Stimulated activated CD4-positive, alpha-beta T cell treated with anti-CD3 and anti-CD28 coated beads, Interleukin-12 subunit alpha, Interleukin-12 subunit beta, amount 100 ng/mL, for 24 hours (primary cell): Measurements from ENCODE around the gene CSN3.
"Not testable (repeated sequence)": the region's sequence is repeated elsewhere in the genome, so short reads cannot be mapped to it uniquely, and the experiment has no call there.

Experiments used
- DNase-seq, 2 experiments: peaks; one replicate each; pipeline ENCODE4 v3.0.0-alpha.2; 2020; ENCODE audit warnings: low read depth in 2 of 2

CSN3 gene, protein sequence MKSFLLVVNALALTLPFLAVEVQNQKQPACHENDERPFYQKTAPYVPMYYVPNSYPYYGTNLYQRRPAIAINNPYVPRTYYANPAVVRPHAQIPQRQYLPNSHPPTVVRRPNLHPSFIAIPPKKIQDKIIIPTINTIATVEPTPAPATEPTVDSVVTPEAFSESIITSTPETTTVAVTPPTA

GRCh38 chr4:70242297-70242696, at the start of gene CSN3:
TSS of gene CSN3 (plus strand) at chr4:70242597. CDS start at chr4:70244820, 2,223 bp downstream.
- not testable (repeated sequence) for DNase-seq

DNA sequence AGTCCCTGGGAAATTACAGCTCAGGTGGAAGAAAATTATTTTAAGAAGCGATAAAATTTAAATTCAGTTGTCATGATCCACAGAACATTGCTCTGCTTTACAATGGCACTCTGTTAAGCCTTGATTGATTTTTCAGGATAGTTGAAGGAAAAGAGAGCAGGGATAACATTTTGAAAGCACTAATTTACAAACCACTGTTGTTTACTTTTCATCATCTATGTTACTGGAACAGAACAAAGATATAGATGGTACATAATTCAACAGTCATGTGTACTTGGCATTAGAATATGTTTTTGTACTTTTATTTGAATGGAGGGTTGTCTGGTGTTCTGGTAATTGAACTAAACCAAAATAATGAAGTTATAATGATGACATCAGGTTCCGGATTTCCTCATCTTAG, 49.5 kb upstream of the CSN3 start:
- no peak for DNase-seq

DNA sequence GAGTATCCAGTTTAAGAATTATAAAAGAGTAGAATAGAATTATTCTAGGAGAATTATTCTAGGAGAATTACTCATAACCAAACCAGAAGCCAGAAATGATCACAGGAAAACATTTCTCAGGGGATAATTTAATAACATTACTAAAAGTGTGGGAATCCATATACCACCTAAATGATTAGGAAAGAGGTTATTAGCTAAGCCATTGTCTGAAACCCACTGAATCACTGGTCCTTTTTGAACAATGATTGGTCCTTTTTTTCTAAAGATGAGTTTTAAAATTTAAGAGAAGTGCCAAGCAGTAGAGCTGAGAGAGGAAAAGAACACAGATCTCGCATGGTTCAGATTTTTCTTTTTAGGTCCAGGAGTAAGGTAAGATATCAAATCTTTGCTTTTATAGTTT, 47.0 kb upstream of the CSN3 start, which contains the start of gene ODAM:
ODAM (plus strand) TSS at position 301 of the 400 bp plus-strand sequence. CDS start 819 bp downstream, outside the sequence.
- no peak for DNase-seq

GRCh38 chr4:70196857-70197256, 45.5 kb upstream of the CSN3 start:
- no peak for DNase-seq

DNA sequence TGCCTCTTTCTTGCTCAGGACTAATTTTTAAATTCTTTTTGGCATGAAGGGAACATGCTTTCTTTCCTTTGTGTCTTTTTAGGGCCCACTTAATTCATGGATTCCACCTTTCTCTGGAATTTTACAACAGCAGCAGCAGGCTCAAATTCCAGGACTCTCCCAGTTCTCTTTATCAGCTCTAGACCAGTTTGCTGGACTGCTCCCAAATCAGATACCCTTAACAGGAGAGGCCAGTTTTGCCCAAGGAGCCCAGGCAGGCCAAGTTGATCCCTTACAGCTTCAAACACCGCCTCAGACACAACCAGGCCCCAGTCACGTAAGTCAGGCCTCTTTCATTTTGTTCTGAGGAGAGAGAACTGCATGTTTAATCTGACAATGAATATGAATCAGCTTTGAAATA, 44.6 kb upstream of the CSN3 start:
- DNase-seq, result no peak

- DNase-seq, result no peak
These were observed 38.8 kb upstream of the CSN3 start for GRCh38 chr4:70203601-70204000.

DNA sequence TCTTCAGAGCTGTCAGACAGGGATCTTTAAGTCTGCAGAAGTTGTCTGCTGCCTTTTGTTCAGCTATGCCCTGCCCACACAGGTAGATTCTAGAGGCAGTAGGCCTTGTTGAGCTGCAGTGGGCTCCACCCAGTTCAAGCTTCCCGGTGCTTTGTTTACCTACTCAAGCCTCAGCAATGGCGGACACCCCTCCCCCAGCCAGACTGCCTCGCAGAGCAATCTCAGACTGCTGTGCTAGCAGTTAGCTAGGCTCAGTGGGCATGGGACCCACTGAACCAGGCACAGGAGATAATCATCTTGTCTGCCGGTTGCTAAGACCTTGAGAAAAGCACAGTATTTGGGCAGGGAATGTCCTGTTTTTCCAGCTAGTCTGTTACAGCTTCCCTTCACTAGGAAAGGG, 29.6 kb upstream of the CSN3 start:
- not testable (repeated sequence) for DNase-seq

- DNase-seq, result not testable (repeated sequence)
These were observed 26.3 kb upstream of the CSN3 start for GRCh38 chr4:70216109-70216508.

- not testable (repeated sequence) for DNase-seq
These were observed 25.8 kb upstream of the CSN3 start for GRCh38 chr4:70216550-70216949.

DNA sequence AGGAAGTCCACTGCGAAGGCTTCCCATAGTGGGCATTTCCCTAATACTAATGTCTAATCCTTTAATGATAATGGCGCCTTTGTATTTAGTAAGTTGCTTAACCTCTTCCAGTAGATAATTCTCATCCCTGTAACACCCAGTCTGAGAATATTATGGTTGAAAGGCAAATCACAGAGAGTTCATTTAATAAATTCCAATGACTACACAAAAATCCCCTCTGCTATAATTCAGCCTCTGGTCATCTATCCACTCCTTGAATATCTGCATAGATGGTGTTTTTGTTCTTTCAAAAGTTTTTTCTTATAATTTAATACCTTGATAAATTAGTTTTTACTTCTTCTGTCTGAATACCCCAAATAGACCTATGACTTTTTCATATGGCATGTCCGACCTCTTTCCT, 21.0 kb upstream of the CSN3 start:
- DNase-seq, result not testable (repeated sequence)

DNA sequence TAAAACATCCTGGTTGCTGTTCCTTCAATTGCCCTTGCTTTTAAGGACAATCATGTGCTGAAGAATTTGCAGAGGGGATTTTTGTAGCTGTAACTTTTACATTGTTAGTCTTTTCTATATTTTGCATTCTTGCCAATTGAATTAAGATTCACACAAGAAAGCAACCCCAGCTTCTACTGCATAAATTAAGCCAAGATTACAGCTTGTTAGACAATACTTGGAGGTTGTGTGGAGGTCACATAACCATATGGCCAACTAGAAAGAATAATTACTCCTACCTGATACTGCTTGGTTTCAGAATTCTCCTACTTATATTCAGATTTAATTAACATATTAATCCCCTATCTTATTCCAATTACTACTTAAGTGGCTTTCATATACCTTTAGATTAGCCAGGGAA, 20.6 kb upstream of the CSN3 start:
- not testable (repeated sequence) for DNase-seq

- no peak for DNase-seq
These were observed 16.6 kb upstream of the CSN3 start, which contains the start of gene FDCSP for GRCh38 chr4:70225824-70226223. TSS of gene FDCSP (plus strand) at chr4:70226124. CDS start at chr4:70231195, 5,071 bp downstream.

- DNase-seq, result no peak
These were observed 6.3 kb upstream of the CSN3 start for GRCh38 chr4:70236125-70236524.

DNA sequence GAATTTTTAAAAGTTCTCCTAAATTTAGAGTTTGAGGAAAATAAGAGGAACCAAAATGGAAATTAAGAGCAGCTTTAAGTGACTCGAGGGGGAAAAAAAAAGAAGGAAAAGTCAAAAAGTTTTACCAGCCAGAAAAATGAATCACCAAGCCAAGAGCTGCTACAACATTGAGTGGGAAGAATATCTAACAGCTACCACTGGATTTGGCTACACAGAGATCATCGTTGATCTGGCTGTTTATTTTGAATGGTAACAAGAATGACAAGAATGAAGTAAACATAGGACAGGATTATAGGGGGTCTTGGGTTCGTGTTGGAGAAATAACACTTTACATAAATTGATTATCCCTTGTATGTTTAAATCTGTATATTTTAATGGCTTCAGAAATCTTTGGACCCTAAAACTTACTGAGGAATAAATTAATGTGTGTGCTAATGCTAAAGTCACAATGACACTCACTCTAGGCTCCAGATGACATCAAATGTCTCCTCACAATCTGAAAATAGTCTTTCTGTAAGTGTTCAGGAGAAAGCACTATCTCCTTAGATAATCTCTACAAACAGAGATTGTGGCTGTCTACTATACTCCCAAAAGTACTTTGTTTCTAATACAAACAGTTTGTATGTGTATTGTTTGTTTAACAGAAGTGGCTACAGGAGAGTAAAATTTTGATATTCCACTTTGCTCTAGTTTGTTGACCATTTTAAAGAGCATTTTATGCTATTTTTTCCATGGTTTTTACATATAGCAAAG, 3.1 kb upstream of the CSN3 start:
- DNase-seq, result no peak

DNA sequence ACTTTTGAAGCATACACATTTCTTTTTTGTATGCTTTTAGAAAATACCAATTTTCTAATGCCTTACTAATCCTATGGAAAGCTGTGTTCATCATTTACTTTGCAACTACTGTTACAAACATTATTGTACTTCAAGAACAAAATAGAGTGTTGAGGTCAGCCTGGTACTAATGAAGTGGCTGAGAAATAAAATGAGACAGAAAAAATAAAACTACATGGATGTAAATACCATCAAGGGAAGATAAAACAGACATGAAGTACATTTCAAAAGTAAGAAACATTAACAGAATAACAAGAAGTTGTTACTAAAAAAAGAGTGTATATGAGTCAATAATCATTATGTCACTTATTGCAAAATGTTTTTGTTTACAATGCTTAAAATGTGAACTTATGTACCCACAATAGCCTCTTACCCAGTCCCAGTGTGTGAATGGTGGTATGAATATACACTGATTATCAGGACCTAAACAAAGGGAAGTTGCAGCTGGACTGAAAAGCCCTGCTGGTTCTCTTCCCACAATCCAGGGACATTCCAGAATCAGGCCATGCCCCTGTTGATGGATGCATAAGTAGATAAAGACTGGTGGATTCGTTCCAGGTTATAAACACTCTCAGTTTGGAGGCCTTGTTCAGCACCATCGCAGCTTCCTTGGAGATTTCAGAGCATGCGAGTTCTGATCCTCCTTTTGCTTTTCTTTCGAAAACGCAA, 2.4 kb upstream of the CSN3 start:
- no peak for DNase-seq

DNA sequence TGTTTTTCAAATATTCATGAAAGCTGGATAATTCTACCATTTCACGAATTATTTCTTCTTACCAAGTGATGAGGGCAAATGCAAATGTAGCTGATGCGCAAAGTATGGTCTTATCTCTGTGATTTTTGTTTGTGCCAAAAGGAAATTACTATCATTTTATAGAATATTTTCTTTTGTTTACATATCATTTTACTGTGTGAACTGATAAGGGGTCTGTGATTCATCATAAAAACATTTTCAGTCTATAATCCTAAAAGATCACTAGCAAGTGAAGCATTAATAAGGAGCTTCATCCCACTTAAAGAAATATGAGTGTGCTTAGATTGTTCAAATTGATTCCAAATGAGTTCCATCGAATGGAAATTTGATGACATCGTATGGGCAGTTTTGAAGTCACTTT, 694 bp downstream of the CSN3 start:
- DNase-seq, result no peak

DNA sequence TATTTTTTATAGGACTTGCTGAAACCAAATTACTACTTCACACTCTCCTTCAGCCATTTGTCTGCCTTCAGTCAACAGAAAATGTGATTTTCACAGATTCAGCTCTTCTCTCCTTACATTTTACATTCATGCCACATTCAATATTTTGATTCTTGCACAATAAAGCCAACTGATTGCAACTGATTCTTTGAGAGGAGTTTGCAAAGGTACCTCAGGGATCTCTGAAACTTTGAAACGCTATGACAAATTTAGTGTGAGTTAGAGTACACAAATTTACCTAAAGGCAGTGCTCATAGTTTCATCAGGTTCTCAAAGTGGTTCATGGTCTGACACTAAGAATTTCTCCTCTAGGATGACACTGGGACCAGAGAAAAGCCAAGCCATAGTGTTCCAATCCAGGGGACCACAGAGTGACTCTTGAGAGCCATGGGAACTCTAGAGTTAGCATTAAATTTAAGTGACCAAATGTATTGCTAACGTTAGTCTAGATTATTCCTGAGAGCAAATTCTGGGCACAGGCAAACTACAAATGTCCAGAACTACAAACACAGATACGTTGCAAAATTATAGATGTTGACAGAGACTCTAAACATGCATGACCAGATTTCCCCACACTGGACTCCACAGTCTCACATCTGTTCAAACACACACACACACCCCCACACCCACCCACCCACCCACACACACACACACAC, 9.0 kb downstream of the CSN3 start:
- DNase-seq, result no peak

DNA sequence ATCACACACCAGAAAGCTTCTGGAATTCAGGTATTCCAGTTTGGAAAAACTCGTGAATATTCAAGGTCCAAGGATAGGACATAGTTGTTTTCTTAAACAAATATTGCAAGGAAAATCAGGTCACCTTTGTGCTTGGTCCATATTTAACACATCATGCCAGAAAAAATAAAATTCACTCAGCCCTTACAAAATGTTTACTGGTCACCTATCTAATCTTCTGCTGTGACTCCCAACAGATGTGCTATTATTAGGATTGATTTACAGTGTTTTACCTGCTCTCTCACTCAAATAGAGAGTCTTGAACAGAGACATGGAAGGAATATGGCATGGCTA, 9.5 kb downstream of the CSN3 start:
- DNase-seq, result no peak

DNA sequence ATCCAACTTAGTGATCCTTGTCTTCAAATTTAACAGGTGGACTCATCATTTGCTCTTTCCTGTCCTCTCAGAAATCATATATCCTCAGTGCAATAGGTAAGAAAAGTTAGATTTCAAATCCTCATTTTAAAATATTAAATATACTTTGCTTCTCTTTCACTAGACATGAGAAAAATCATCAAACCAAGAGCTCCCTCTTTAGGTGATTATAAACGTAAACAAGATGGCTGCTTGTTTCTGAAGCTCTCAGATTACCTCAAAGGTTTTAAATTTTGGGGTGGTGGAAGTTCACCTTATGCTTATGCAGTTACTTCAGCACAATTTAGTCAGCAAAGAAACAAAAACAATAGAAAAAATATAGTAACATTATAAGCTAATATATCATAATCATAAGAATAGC, 27.3 kb downstream of the CSN3 start:
- no peak for DNase-seq

DNA sequence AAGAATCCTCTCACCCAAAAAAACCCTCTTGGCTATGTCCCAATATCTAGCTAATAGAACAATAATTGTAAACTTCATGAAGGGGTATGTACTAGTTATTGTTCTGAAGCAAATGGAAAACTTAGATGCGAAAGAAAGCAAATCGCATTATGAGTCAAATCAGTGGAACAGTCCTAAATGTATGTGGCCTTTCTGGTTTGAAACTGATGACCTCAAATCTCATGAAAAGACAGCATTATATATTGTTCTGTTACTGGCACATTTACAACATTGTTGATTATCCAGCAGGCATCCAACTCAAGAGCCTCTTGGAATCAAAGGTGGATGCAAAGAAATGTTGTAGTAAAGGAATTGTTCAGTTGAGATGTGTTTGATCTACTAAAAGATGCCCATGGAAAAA, 34.7 kb downstream of the CSN3 start:
- DNase-seq, result no peak

- DNase-seq, result no peak
These were observed 38.2 kb downstream of the CSN3 start for GRCh38 chr4:70280567-70280966.

GRCh38 chr4:70288651-70289050, 46.3 kb downstream of the CSN3 start:
- DNase-seq, result no peak
